B cell (primary cell): ENCODE data around the gene GATAD2B. TPM values are rescaled to one million over a fixed set of nuclear protein-coding genes. Genes with fewer than 3 reads are reported as not detected.

Experiments used
- ATAC-seq: fragments of 200-7000 bp; cut with Tn5 transposase; one replicate; pipeline ENCODE4 v1.10.0; 2021; ENCODE audit warnings: low read depth, mild to moderate bottlenecking, moderate number of reproducible peaks, moderate library complexity
- CTCF ChIA-PET: fragments of 350-600 bp; sonication (Branson Sonifier 250); formaldehyde crosslinking; loops from one replicate; lab custom pipeline; 2021; ENCODE audit warnings: antibody characterized with exemption, inconsistent platforms; lab: Charles Lee
- POLR2A ChIA-PET: fragments of 350-600 bp; sonication (Branson Sonifier 250); formaldehyde crosslinking; loops from one replicate; lab custom pipeline; 2021; ENCODE audit warnings: antibody characterized with exemption; lab: Charles Lee
- DNase-seq: peaks from one replicate; pipeline ENCODE4 v3.0.0; 2013
- H2AFZ ChIP-seq: 2 replicates; pipeline ENCODE4 v1.6.1; 2012; ENCODE audit warnings: mild to moderate bottlenecking, low read depth, low read length; ENCODE audit not compliant: insufficient read depth, poor library complexity, severe bottlenecking
- H3K27ac ChIP-seq, 2 donors: 1 replicate in 1 of 2; 2 replicates in 1 of 2; pipeline ENCODE4 v1.5.1; 2012 to 2013; ENCODE audit warnings: low read length in 2 of 2, mild to moderate bottlenecking in 2 of 2, moderate library complexity in 1 of 2
- H3K27me3 ChIP-seq, 4 experiments: fragments of 200-600 bp in 1 of 4; sonication (generic) in 1 of 4; replicated peaks in 1 of 4; 1 replicate in 2 of 4; 2 replicates in 2 of 4; pipeline versions ENCODE4 v1.6.1 to v1.7.0; 2013 to 2016; ENCODE audit warnings: low read length in 3 of 4, mild to moderate bottlenecking in 2 of 4, mixed read lengths in 1 of 4, moderate library complexity in 1 of 4; ENCODE audit not compliant: insufficient read depth in 4 of 4, control insufficient read depth in 3 of 4; ENCODE audit errors: control extremely low read depth in 1 of 4
- H3K36me3 ChIP-seq, 2 experiments: replicated peaks in 1 of 2; 1 replicate in 1 of 2; 2 replicates in 1 of 2; pipeline versions ENCODE4 v1.6.1 to v1.7.1; 2013; ENCODE audit warnings: low read length in 1 of 2; ENCODE audit not compliant: insufficient read depth in 2 of 2, control insufficient read depth in 1 of 2; ENCODE audit errors: control extremely low read depth in 1 of 2, extremely low read depth in 1 of 2
- H3K4me1 ChIP-seq, 2 donors: fragments of 200-600 bp in 1 of 2; sonication (generic) in 1 of 2; 1 replicate in 1 of 2; 2 replicates in 1 of 2; pipeline versions ENCODE4 v1.5.1 to v1.6.1; 2013 to 2017; ENCODE audit warnings: low read length in 2 of 2; ENCODE audit not compliant: control insufficient read depth in 2 of 2, insufficient read depth in 2 of 2
- H3K4me2 ChIP-seq: replicated peaks from 2 replicates; pipeline ENCODE3; 2012; ENCODE audit warnings: mild to moderate bottlenecking, low read depth, low read length; ENCODE audit not compliant: poor library complexity, severe bottlenecking
- H3K4me3 ChIP-seq, 5 experiments: fragments of 200-600 bp in 1 of 5; sonication (generic) in 1 of 5; 1 replicate in 3 of 5; 2 replicates in 2 of 5; pipeline versions ENCODE4 v1.5.1 to v1.7.0; 2011 to 2016; ENCODE audit warnings: low read length in 4 of 5, mild to moderate bottlenecking in 4 of 5, low read depth in 2 of 5, control low read depth in 1 of 5, moderate library complexity in 1 of 5; ENCODE audit not compliant: insufficient read depth in 1 of 5; ENCODE audit errors: control extremely low read depth in 1 of 5, extremely low read depth in 1 of 5
- H3K79me2 ChIP-seq: fragments of 200-600 bp; sonication (generic); one replicate; pipeline ENCODE4 v1.6.0; 2016; ENCODE audit warnings: low read length; ENCODE audit not compliant: control insufficient read depth, insufficient read depth
- H3K9ac ChIP-seq: fragments of 200-600 bp; sonication (generic); 2 replicates; pipeline ENCODE4 v1.6.1; 2017; ENCODE audit warnings: mild to moderate bottlenecking, low read length, moderate library complexity
- H3K9me3 ChIP-seq, 3 donors: one replicate each; pipeline versions ENCODE4 v1.6.1 to v1.7.1; 2013; ENCODE audit warnings: low read length in 2 of 3; ENCODE audit not compliant: control insufficient read depth in 2 of 3, insufficient read depth in 1 of 3; ENCODE audit errors: control extremely low read depth in 1 of 3
- H4K20me1 ChIP-seq: 2 replicates; pipeline ENCODE4 v1.6.0; 2012; ENCODE audit warnings: mild to moderate bottlenecking, low read length; ENCODE audit not compliant: insufficient read depth, control insufficient read depth, poor library complexity, severe bottlenecking
- H3K27ac Mint-ChIP-seq: one replicate; pipeline ENCODE4 v1.8.0; 2021; ENCODE audit warnings: mixed read lengths
- H3K27me3 Mint-ChIP-seq: one replicate; pipeline ENCODE4 v1.8.0; 2021; ENCODE audit warnings: mixed read lengths
- H3K4me1 Mint-ChIP-seq: one replicate; pipeline ENCODE4 v1.8.0; 2021; ENCODE audit warnings: mixed read lengths
- H3K4me3 Mint-ChIP-seq: one replicate; pipeline ENCODE4 v1.8.0; 2021; ENCODE audit warnings: mixed read lengths
- H3K9me3 Mint-ChIP-seq: one replicate; pipeline ENCODE4 v1.8.0; 2022; ENCODE audit warnings: mixed read lengths; ENCODE audit not compliant: insufficient read depth
- CTCF ChIP-seq: fragments of 200-600 bp; IDR thresholded peaks from one replicate; pipeline ENCODE4 v1.8.0; 2022; ENCODE audit warnings: antibody characterized with exemption, mild to moderate bottlenecking
- EZH2 ChIP-seq: IDR thresholded peaks from 2 replicates; pipeline ENCODE4 v1.6.1; 2012; ENCODE audit warnings: borderline replicate concordance, low read depth, mild to moderate bottlenecking, moderate library complexity, low read length; ENCODE audit not compliant: insufficient read depth, poor library complexity, severe bottlenecking
- WGBS: methylation state at CpG from one replicate; pipeline ENCODE4 v1.1.5; 2013; ENCODE audit warnings: missing lambda C conversion rate; ENCODE audit not compliant: insufficient coverage; 5-methylcytosine and 5-hydroxymethylcytosine counted together
- intact Hi-C: fragments of 100-400 bp; cut with micrococcal nuclease; formaldehyde crosslinking; loops from one replicate; pipeline ENCODE4 v1.10.0; 2022
- polyA plus RNA-seq: library from polyadenylated mRNA; depleted of rRNA; stranded (reverse); fragments of >200 nt; gene quantifications from 2 replicates; pipeline ENCODE4 v1.2.3, GENCODE V29; 2012
- total RNA-seq, 2 donors: library from RNA; stranded (reverse); fragments of 120-200 nt in 1 of 2; gene quantifications; 1 replicate in 1 of 2; 2 replicates in 1 of 2; pipeline versions ENCODE4 v1.2.3 to v1.2.4, GENCODE V29; 2013 to 2022

The GATAD2B gene
- total and polyA plus RNA-seq, 2 donors (not counting 1 experiment from before 2014, with no cell fraction given), result 16.7 to 105 TPM

GRCh38 chr1:153908071-153908470, 14.7 kb downstream of the GATAD2B start:
- no peaks in the 10 kb centered on the region for H3K27me3 ChIP-seq
- 100% methylated on average over 1 of the region's 6 CpGs for WGBS
- H3K4me3 ChIP-seq, result no peak overlapping the region
- no peak overlapping the region for H3K4me3 Mint-ChIP-seq
- TF ChIP-seq CTCF, result no peak
- no peak for TF ChIP-seq EZH2
- peaks cover 2 to 11% of the 10 kb centered on the region in 2 experiments for H3K36me3 ChIP-seq
- no peak overlapping the region for H3K9ac ChIP-seq
- POLR2A ChIA-PET, result no interaction called here
- H3K27ac ChIP-seq, result no peak overlapping the region
- ATAC-seq (no peak), DNase-seq (no peak)
- H3K4me2 ChIP-seq, result no peak overlapping the region
- CTCF ChIA-PET, result no interaction called here
- H4K20me1 ChIP-seq, result peaks cover 90% of the 10 kb centered on the region
- H3K4me1 Mint-ChIP-seq, result peaks cover 17% of the 10 kb centered on the region
- H3K9me3 Mint-ChIP-seq, result no peaks in the 10 kb centered on the region
- no peak overlapping the region for H2AFZ ChIP-seq
- peaks cover 0 to 10% of the 10 kb centered on the region in 2 donors for H3K4me1 ChIP-seq
- intact Hi-C loops, result no loop called here
- H3K9me3 ChIP-seq, result peaks cover 0 to under 1% (median 0%) of the 10 kb centered on the region in 3 donors
- H3K79me2 ChIP-seq, result peaks cover 100% of the 10 kb centered on the region
- H3K27ac Mint-ChIP-seq, result no peak overlapping the region
- no peaks in the 10 kb centered on the region for H3K27me3 Mint-ChIP-seq

- Histone ChIP-seq H3K9ac (no peak overlapping the region), H3K4me3 (no peak overlapping the region), H3K27ac (no peak overlapping the region), H2AFZ (no peak overlapping the region), H3K4me2 (no peak overlapping the region), H4K20me1 (peaks cover 90% of the 10 kb centered on the region), H3K36me3 (peaks cover 2 to 8% of the 10 kb centered on the region in 2 experiments), H3K4me1 (peaks cover 0 to 11% of the 10 kb centered on the region in 2 donors), H3K9me3 (peaks cover 0 to 4% (median 0%) of the 10 kb centered on the region in 3 donors), H3K27me3 (no peaks in the 10 kb centered on the region), H3K79me2 (peaks cover 100% of the 10 kb centered on the region)
- Mint-ChIP-seq H3K27me3 (no peaks in the 10 kb centered on the region), H3K4me1 (peaks cover 16% of the 10 kb centered on the region), H3K27ac (no peak overlapping the region), H3K4me3 (no peak overlapping the region), H3K9me3 (no peaks in the 10 kb centered on the region)
- CTCF ChIA-PET, result no interaction called here
- DNase-seq (no peak), ATAC-seq (no peak)
- WGBS, result no CpG with 5 or more reads among the region's 6 CpGs
- intact Hi-C loops, result no loop called here
- no peak for TF ChIP-seq EZH2
- TF ChIP-seq CTCF, result no peak
- POLR2A ChIA-PET, result no interaction called here
These were observed 15.6 kb downstream of the GATAD2B start for GRCh38 chr1:153907134-153907533.
